HG02870 (cell line): ENCODE data around the gene MAN2B2.

ENCODE experiments used
- ATAC-seq: cut with Tn5 transposase; IDR thresholded peaks from one replicate; pipeline ENCODE4 v1.9.1; 2021; ENCODE audit warnings: mild to moderate bottlenecking, moderate library complexity; ENCODE audit not compliant: unreplicated experiment

The MAN2B2 gene

DNA sequence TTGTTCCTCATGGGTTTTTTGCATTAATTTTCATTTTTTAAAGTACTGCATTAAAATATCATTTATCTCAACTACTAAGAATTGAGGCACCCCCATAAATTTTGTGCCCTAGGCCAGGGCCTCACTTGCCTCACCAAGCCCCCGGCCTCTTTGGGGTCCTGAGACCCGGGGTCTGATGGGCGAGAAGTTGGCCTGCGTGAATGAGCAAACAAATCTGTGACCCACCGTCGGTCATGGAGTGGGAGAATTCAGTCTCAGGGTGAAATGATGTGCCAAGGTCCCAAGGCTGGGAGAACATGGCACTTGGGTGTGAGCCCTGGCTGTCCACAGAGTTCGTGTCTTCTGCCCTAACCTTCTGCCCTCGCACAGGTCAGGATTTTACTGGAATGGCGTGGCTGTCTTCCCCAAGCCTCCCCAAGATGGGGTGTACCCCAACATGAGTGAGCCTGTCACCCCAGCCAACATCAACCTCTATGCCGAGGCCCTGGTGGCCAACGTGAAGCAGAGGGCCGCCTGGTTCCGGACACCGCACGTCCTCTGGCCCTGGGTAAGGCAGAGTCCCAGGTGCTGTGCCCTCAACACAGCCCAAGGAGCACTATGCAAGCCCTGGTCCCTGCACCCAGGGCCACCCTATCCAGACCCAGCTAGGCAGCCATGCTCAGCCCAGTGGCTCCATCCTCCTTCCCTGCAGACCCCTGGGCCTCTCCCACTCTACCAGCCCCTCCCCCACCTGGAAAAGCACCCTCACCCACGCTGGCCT lies 18.0 kb downstream of the MAN2B2 start:
- no peak for ATAC-seq

DNA sequence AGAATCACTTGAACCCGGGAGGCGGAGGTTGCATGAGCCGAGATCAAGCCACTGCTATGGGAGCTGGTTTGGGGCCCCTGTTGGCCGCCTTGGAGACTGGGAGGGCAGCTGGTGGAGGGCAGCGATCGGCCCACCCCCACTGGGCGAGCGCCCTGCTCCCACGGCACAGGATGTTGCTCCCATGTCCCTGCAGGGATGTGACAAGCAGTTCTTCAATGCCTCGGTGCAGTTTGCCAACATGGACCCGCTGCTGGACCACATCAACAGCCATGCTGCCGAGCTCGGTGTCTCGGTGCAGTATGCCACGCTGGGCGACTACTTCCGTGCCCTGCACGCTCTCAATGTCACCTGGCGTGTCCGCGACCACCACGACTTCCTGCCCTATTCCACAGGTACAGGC lies 19.4 kb downstream of the MAN2B2 start:
- no peak for ATAC-seq

DNA sequence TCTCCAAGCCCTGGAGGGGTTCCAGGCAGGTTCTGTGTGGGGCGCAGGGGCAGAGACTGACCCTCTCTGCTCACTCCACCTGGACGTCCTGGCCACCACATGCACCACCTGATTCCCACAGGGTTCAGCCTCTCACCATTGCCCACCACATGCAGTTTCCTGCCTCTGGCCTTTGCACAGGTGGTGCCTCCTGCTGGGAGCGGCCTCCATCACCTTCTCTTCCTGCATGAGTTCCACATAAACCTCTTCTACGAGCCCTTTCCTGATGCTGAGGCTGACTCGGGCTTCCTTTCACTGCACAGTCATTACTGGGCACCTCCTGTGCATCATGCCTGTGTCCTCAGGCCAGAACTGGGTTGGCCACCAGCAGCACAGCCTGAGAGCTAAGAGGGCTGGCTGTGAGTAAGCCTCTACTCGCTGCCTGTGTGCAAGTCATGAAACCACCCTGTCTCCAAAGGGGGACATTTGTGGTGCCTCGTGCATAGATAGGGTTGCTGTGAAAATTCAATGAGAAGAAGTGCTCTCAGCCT lies 19.9 kb downstream of the MAN2B2 start:
- ATAC-seq = no peak

DNA sequence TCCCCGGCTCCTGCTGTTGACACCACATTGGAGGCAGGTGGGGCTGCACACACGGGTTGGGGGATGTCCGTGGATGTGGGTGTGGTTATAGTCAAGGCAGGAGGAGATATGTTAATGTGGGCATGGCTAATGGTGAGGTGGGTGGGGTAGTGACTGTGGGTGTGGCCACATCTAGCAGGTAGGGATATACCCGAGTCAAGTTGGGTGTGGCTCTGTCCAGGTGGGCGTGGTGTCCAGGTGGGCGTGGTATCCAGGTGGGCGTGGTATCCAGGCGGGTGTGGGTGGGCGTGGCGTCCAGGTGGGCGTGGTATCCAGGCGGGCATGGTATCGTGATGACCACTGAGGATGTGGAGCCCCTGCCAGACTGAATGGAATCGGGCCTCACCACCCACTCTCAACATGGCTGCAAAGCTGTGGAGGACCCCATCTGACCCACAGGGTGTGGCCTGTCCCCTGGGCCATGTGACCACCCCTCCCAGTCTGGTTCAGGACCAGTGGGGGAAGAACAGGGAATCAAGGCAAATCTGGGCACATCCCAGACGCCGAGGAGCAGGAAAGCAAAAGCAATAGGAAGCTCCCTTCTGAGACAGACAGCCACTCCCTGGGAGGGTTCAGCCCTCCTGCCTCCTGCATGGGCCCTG lies 21.0 kb downstream of the MAN2B2 start:
- no peak for ATAC-seq

DNA sequence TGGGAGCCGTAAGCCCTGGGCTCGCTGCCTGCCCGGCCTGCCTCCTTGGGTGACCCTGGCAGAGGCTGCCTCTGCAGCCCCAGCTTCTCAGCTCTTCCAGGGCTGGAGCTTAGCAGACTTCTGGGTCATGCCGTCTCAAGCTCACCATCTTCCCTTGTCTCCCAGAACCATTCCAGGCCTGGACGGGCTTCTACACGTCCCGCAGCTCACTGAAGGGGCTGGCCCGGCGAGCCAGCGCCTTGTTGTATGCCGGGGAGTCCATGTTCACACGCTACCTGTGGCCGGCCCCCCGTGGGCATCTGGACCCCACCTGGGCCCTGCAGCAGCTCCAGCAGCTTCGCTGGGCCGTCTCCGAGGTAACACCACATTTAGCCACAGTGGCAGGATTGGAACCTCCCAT lies 22.0 kb downstream of the MAN2B2 start:
- no peak for ATAC-seq

DNA sequence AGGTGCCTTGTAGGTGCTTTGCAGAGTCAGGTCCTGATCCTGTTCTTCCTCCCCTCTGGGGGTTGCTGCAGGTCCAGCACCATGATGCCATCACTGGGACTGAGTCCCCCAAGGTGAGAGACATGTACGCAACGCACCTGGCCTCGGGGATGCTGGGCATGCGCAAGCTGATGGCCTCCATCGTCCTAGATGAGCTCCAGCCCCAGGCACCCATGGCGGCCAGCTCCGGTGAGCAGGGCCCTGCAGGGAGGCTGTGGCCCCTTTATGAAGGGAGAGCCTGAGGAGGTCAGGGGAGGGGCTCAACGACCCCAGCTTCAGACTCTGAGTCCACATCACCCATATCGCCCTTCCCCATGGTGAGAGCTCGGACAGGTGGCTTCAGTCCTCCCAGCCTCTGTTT lies 23.1 kb downstream of the MAN2B2 start:
- no peak for ATAC-seq

DNA sequence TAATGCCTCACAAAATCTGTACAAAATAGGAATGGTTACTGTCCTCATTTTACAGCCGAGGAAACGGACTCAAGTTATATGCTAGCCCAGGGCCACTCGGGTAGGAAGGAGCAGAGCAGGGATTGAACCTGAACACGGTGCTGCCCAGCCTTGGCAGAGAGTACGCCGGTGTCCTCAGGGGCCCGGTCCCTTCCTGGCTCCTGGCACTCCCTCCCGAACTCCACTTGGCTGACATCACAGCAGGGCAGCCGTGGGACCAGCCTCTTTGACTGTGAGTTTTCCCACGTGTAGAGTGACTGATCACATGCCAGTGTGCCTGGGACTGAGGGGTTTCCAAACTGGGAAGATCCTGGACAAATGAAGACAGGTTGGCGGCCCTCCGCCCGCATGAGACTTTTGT lies 23.7 kb downstream of the MAN2B2 start:
- no peak for ATAC-seq

DNA sequence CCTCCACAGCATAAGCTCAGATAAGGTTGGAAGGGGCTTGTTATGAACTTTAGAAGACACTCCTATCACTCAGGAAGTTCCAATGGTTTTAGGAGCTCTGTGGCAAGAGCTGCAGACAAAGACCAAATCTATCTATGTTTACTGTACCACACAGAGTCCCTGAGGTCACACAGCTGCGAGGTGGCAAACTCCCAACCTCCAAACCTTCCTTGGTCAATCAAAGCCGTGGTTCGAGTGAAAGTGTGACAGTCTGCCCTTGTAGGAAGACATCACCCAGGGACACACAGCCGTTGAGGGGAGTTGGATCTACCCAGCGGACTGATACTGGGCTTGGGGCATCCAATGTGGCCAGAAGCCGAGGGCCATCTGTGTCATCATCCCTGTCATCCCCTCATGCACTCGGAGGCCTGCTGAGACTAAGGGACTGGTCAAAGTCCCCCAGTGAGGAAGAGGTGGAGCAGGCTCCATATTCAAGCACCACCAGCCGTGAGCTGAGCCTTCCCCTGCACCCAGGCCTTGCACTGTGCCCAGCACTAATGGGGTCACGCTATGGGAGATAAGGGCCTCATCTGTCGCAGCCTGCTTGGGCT lies 26.8 kb downstream of the MAN2B2 start:
- ATAC-seq = no peak

DNA sequence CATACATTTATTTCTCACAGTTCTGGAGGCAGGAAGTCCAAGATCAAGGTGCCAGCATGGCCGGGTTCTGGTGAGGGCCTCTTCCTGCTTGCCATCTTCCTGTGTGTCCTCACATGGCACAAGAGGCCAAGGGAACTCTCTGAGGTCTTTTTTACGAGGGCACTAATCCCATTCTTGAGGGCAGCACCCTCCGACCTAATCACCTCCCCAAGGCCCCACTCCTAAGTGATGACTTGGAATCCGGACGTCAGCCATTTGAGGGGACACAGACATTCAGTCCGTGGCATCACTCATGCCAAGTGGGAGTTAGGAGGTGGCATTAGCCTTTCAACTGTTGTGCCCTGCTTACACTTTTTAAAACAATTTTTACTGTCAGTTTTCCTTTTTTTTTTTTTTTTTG lies 27.3 kb downstream of the MAN2B2 start:
- no peak for ATAC-seq

DNA sequence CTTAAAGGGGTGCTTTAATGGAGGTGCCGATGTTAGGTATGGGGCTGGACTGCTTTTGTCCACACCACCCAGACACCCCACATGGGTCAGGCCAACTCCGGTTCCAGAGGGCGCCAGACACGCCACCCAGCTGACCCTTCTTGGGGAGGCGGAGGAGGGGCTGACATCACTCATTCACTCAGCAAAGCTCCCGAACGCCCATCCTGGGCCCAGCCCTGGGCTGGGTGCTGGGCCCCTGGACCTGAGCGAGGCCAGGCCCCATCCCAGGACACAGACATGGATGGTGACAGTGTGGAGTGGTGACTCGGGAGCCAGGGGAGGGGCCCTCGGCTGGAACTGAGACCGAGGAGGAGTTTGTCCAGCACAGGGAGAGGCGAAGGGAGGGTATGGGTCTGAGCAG lies 28.1 kb downstream of the MAN2B2 start:
- no peak for ATAC-seq

DNA sequence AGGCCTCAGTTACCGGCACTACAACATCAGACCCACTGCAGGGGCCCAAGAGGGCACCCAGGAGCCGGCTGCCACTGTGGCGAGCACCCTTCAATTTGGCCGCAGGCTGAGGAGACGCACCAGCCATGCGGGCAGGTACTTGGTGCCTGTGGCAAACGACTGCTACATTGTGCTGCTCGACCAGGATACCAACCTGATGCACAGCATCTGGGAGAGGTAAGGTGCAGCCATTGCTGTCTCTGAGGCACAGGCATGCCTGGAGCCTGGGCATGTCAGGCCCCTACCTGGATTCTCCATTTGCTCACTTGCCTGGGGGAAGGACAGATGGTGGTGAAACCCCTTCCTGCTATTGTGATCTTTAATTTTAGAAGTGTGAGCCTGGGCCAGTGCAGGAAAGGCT lies 30.1 kb downstream of the MAN2B2 start:
- no peak for ATAC-seq

DNA sequence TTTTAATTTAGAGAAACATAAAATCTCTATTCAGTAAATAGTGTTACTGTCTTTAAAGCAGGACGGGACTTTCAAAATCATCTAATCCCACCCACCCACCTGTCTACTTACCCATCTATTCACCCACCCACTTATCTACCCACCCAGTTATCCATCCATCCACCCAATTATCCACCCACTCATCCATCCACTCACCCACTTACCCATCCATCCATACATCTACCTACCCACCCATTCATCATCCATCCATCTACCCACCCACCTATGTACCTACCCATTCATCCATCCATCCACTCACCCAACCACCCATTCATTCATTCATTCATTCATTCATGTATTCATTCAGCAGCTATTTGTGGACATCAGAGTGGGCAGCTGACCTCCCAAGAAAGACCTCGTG lies 30.6 kb downstream of the MAN2B2 start:
- no peak for ATAC-seq

DNA sequence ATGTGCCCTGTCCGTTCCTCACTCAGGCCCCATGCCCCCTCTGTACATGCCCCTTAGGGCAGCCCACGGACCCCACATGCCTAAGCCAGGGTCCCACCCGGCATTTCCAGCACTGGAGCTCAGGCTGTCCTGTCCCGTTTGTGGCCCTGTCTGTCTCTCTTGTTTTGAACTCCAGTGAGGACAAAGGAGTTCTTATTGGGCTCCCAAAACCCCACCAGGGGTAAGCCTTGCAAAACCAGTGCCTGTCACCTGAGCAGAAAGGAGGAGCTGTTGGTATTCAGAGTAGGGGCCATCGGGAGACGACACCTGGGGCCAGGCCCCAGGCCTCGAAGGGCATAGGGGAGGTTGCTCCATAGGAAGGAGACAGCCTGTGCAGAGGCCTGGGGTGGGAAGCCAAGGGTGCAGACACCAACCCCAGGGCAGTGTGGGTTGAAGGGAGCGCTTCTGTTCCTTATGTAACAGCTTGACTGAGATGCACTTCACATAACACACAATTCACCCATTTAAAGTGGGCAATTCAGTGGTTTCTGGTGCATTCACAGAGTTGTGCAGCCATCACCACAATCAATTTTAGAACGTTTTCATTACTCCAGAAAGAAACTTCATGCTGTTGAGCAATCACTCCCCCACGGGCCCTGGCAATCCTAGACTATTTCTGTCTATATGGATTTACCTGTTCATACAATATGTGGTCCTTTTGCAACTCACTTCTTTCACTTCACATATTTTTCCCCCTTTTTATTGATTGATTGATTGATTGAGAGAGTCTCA lies 31.7 kb downstream of the MAN2B2 start:
- no peak for ATAC-seq

DNA sequence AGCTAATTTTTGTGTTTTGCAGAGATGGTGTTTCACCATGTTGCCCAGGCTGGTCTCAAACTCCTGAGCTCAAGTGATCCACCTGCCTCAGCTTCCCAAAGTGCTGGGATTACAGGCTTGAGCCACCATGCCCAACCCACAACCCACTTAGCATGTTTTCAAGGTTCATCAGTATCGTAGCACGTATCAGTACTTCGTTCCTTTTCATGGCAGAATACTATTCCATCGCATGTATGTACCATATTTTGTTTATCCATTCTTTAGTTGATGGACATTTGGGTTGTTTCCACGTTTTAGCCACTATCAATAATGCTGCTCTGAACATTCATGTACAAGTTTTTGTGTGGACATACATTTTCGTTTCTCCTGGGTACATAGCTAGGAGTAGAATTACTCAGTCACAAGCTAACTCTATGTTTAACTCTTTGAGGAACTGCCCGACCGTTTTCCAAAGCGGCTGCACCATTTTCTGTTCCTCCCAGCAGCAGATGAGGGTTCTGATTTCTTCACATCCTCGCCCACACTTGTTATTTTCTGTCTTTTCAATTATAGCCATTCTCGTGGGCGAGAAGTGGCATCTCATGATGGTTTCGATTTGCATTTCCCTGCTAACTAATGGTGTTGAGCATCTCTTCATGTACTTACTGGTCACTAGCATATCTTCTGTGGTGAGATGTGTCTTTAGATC lies 32.5 kb downstream of the MAN2B2 start:
- ATAC-seq = no peak

DNA sequence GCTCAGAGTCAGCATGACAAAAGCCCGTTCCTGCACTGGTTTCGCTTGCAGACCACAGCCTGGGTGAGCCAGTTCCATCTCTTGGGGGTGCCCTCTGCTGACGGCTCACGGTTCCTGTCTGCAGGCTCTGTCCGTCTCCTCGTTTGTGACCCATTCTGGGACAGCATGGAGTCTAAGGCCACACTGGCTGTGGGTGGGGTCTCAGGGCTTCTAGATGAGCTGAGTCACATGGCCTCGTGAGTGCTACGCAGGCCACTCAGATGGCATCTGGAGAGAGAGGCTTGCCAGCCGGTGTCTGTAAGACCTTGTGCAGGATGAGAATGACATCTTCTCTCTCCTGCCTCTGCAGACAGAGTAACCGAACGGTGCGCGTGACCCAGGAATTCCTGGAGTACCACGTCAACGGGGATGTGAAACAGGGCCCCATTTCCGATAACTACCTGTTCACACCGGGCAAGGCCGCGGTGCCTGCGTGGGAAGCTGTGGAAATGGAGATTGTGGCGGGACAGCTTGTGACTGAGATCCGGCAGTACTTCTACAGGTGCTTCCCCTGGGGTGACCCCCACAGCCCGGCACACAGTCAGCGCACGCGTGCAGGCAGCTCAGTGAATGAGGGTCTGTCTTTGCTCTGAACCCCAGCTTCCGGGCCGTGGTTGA lies 33.9 kb downstream of the MAN2B2 start:
- no peak for ATAC-seq

DNA sequence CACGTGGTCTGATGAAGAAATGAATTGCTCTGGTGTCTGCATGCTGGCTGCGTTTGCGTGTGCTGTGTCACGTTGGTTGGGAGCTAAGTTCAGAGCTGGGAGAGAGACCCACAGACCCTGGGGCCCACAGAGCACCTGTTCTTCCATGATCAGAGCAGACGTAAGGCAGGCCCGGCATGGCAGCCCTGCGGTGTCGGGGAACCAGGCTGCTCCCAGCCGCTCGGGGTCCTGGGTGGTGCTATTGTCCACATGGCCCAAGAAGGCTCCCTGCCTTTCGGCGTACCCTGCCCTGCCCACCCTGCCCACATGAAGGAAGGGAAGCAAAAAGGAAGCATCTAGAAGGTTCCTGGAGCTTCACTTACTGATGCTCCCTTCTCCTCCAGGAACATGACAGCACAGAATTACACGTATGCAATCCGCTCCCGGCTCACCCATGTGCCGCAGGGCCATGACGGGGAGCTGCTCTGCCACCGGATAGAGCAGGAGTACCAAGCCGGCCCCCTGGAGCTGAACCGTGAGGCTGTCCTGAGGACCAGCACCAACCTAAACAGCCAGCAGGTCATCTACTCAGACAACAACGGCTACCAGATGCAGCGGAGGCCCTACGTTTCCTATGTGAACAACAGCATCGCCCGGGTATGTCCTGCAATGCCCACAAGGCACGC lies 34.6 kb downstream of the MAN2B2 start:
- no peak for ATAC-seq

DNA sequence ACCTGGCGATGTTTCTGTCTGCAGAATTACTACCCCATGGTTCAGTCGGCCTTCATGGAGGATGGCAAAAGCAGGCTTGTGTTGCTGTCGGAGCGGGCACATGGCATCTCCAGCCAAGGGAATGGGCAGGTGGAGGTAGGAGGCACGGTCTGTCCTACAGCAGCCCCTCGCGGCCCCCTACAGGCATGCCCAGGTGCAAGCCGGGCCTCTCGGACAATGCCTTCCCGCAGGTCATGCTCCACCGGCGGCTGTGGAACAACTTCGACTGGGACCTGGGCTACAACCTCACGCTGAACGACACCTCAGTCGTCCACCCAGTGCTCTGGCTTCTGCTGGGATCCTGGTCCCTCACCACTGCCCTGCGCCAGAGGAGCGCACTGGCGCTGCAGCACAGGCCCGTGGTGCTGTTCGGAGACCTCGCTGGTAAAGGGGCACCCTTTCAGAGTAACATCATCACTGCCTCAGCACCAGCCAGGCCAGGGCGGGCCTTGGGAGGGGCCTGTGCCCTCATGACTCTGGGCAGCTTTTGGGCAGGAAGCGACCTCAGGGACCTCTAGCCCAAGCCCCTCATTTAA lies 36.0 kb downstream of the MAN2B2 start:
- ATAC-seq = no peak

DNA sequence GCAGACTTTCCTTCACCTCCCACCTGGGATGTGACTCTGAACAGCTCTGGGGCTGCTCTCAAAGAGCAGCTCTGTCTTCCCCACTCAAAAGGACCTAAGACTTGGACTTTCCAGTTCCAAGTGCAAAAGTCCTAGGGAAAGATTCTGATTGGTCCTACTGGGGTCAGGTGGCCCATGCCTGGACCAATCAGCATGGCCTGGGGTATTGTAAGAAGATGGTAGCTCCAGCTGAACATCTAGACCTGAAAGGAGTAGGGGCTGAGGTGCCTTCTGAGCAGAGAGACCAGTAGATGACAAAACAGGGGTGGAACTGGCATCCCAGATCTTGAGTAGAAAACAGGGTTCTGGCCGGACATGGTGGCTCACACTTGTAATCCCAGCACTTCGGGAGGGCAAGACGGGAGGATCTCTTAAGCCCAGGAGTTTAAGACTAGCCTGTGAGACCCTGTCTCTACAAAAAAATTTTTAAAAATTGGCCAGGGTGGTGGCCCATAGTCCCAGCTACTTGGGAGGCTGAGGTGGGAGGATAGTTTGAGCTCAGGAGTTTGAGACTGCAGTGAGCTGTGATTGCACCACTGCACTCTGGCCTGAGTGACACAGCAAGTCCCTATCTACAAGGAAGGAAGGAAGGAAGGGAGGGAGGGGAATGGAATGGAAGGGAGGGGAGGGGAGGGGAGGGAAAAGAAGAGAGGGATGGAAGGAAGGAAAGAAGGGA lies 38.1 kb downstream of the MAN2B2 start:
- no peak for ATAC-seq
